HepG2 (cell line): ENCODE data around the gene ADGRL2. TPM values are rescaled to one million over a fixed set of nuclear protein-coding genes. Genes with fewer than 3 reads are reported as not detected.
A peak's percentile ranks its signal among the peaks of the same experiment; 100 is the strongest.

ENCODE experiments used
- GATAD1 ChIP-seq: IDR thresholded peaks from 2 replicates; pipeline ENCODE4 v1.6.1; 2016; ENCODE audit warnings: missing genetic modification reagents, missing compliant biosample characterization
- PAF1 ChIP-seq: IDR thresholded peaks from 2 replicates; pipeline ENCODE4 v1.6.1; 2016; ENCODE audit warnings: missing genetic modification reagents, missing compliant biosample characterization
- RBFOX2 ChIP-seq: fragments of 200-400 bp; formaldehyde crosslinking; IDR thresholded peaks from 2 replicates; pipeline ENCODE4 v1.6.1; 2017; ENCODE audit warnings: low read depth, mild to moderate bottlenecking, low read length
- SOX5 ChIP-seq: IDR thresholded peaks from 2 replicates; pipeline ENCODE4 v1.6.1; 2016; ENCODE audit warnings: borderline replicate concordance
- ZFAT ChIP-seq: sonication (generic); formaldehyde crosslinking; conservative IDR thresholded peaks from 2 replicates; pipeline ENCODE4 v1.8.1; 2023; ENCODE audit warnings: missing genetic modification reagents, inconsistent platforms
- ZNF3 ChIP-seq: IDR thresholded peaks from 2 replicates; pipeline ENCODE4 v1.7.0; 2017; ENCODE audit warnings: inconsistent platforms
- ZNF33A ChIP-seq: sonication (generic); formaldehyde crosslinking; IDR thresholded peaks from 2 replicates; pipeline ENCODE4 v1.5.1; 2020; ENCODE audit warnings: missing genetic modification reagents, mild to moderate bottlenecking, moderate library complexity, borderline replicate concordance
- ZSCAN20 ChIP-seq: sonication (generic); formaldehyde crosslinking; IDR thresholded peaks from 2 replicates; pipeline ENCODE4 v1.4.0; 2020; ENCODE audit warnings: missing genetic modification reagents, mild to moderate bottlenecking, borderline replicate concordance
- ZSCAN9 ChIP-seq: IDR thresholded peaks from 2 replicates; pipeline ENCODE4 v1.6.1; 2016; ENCODE audit warnings: borderline replicate concordance
- polyA plus RNA-seq, 8 experiments: library from polyadenylated mRNA; depleted of rRNA in 3 of 8; stranded (reverse) in 7 of 8; unstranded in 1 of 8; fragments of >200 nt; fragmentation: Illumina TruSeq in 4 of 8; extraction: Trizol in 4 of 8; gene quantifications; 2 replicates each; pipeline versions ENCODE4 v1.2.1 to v1.2.3, GENCODE V29; 2011 to 2016; ENCODE audit warnings: low read depth in 4 of 8, missing spikeins in 1 of 8, mixed read lengths in 1 of 8; ENCODE audit not compliant: insufficient read depth in 1 of 8
- total RNA-seq, 5 experiments: library from RNA; depleted of rRNA; stranded (reverse); fragments of >200 nt; fragmentation: Illumina TruSeq; extraction: Trizol; gene quantifications; 2 replicates each; pipeline ENCODE4 v1.2.3, GENCODE V29; 2016; ENCODE audit warnings: low read depth in 1 of 5
- TF ChIP-seq, protein P1 (sequence below): sonication (generic); formaldehyde crosslinking; IDR thresholded peaks from 2 replicates; pipeline ENCODE4 v1.8.1; 2023; ENCODE audit warnings: mild to moderate bottlenecking, missing genetic modification reagents
- TF ChIP-seq, protein P2 (sequence below): sonication (generic); formaldehyde crosslinking; IDR thresholded peaks from 2 replicates; pipeline ENCODE4 v1.4.0; 2020; ENCODE audit warnings: mild to moderate bottlenecking, missing genetic modification reagents
- TF ChIP-seq, protein P3 (sequence below): sonication (generic); formaldehyde crosslinking; IDR thresholded peaks from 2 replicates; pipeline ENCODE4 v1.5.0; 2020; ENCODE audit warnings: missing genetic modification reagents
- TF ChIP-seq, protein P4 (sequence below): IDR thresholded peaks from 2 replicates; pipeline ENCODE4 v1.6.1; 2016; ENCODE audit warnings: control low read depth
- TF ChIP-seq, protein P5 (sequence below): sonication (generic); formaldehyde crosslinking; IDR thresholded peaks from 2 replicates; pipeline ENCODE4 v1.4.0; 2020; ENCODE audit warnings: mild to moderate bottlenecking, missing genetic modification reagents

Gene ADGRL2
- total and polyA plus RNA-seq, 2 of the 13 experiments (the other 11 are each of a cell fraction or from before 2014, with no cell fraction given), result 15.3 to 31.6 TPM

DNA sequence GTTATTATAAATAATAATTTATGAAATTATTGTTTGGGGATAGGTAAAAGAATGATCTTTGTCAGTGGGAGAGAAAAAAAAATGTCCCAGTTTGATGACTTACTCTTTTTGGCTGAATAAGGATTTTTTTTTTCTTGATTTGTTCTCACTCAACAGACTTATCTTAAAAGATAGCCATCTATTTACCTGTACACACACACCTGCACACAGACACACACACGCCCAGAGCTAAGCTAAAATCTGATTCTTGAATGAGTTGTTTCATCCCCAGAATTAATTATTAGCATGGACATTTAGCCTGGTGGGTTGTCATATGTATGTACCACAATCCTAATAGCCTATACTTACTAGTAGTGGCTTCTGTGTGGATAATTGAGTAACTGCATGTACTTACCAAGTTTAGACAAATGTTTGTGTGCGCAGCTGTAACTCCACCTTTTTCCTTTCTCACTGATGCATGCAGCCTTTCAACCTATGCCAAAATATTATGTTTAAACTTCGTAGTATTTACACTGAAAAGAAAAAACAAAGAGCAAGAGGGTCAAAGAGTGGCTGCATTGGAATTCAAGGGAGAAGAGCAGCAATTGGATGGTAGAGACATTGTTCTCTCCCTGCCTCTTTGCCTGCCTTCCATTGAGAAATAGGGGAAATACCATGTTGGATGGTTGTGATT is 174.3 kb downstream of the ADGRL2 start (continued):
- TF ChIP-seq, protein P1, sequence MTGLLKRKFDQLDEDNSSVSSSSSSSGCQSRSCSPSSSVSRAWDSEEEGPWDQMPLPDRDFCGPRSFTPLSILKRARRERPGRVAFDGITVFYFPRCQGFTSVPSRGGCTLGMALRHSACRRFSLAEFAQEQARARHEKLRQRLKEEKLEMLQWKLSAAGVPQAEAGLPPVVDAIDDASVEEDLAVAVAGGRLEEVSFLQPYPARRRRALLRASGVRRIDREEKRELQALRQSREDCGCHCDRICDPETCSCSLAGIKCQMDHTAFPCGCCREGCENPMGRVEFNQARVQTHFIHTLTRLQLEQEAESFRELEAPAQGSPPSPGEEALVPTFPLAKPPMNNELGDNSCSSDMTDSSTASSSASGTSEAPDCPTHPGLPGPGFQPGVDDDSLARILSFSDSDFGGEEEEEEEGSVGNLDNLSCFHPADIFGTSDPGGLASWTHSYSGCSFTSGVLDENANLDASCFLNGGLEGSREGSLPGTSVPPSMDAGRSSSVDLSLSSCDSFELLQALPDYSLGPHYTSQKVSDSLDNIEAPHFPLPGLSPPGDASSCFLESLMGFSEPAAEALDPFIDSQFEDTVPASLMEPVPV, result no peak
- TF ChIP-seq, protein P2, sequence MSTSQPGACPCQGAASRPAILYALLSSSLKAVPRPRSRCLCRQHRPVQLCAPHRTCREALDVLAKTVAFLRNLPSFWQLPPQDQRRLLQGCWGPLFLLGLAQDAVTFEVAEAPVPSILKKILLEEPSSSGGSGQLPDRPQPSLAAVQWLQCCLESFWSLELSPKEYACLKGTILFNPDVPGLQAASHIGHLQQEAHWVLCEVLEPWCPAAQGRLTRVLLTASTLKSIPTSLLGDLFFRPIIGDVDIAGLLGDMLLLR (CRISPR knock-in tag), result no peak
- TF ChIP-seq RBFOX2 (no peak), SOX5 (peak; percentile 74), ZNF33A (CRISPR knock-in tag) (no peak), ZNF3 (CRISPR knock-in tag) (no peak), ZFAT (CRISPR knock-in tag) (no peak), ZSCAN20 (CRISPR knock-in tag) (no peak), ZSCAN9 (CRISPR knock-in tag) (no peak), GATAD1 (CRISPR knock-in tag) (no peak), PAF1 (CRISPR knock-in tag) (no peak)
- TF ChIP-seq, protein P3, sequence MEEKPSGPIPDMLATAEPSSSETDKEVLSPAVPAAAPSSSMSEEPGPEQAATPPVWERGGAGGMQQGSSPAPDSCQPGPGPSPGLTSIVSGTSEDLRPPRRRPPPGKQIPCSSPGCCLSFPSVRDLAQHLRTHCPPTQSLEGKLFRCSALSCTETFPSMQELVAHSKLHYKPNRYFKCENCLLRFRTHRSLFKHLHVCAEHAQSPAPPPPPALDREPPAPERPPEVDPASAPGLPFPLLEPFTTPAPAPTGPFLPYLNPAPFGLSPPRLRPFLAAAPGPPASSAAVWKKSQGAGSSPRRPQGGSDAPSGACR (CRISPR knock-in tag), result no peak
- TF ChIP-seq, protein P4, sequence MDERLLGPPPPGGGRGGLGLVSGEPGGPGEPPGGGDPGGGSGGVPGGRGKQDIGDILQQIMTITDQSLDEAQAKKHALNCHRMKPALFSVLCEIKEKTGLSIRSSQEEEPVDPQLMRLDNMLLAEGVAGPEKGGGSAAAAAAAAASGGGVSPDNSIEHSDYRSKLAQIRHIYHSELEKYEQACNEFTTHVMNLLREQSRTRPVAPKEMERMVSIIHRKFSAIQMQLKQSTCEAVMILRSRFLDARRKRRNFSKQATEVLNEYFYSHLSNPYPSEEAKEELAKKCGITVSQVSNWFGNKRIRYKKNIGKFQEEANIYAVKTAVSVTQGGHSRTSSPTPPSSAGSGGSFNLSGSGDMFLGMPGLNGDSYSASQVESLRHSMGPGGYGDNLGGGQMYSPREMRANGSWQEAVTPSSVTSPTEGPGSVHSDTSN (CRISPR knock-in tag), result no peak
- TF ChIP-seq, protein P5, sequence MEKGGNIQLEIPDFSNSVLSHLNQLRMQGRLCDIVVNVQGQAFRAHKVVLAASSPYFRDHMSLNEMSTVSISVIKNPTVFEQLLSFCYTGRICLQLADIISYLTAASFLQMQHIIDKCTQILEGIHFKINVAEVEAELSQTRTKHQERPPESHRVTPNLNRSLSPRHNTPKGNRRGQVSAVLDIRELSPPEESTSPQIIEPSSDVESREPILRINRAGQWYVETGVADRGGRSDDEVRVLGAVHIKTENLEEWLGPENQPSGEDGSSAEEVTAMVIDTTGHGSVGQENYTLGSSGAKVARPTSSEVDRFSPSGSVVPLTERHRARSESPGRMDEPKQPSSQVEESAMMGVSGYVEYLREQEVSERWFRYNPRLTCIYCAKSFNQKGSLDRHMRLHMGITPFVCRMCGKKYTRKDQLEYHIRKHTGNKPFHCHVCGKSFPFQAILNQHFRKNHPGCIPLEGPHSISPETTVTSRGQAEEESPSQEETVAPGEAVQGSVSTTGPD (CRISPR knock-in tag), result no peak
